HT-29 (cell line): ENCODE results near the gene MBD5. TPM values are rescaled to one million over a fixed set of nuclear protein-coding genes. Genes with fewer than 3 reads are reported as not detected.
A peak's percentile ranks its signal among the peaks of the same experiment; 100 is the strongest.
"Not testable (repeated sequence)": the region's sequence is repeated elsewhere in the genome, so short reads cannot be mapped to it uniquely, and the experiment has no call there.

ENCODE experiments used
- DNase-seq: peaks from one replicate; pipeline ENCODE4 v3.0.0-alpha.2; 2015; ENCODE audit warnings: low spot score
- total RNA-seq: library from RNA; depleted of rRNA; stranded (reverse); fragments of >200 nt; shearing (Covaris generic); gene quantifications from 2 replicates; pipeline ENCODE4 v1.2.3, GENCODE V29; 2014; rRNA removed

MBD5 gene
- total RNA-seq: 9.2 and 14.1 TPM in 2 replicates

DNA sequence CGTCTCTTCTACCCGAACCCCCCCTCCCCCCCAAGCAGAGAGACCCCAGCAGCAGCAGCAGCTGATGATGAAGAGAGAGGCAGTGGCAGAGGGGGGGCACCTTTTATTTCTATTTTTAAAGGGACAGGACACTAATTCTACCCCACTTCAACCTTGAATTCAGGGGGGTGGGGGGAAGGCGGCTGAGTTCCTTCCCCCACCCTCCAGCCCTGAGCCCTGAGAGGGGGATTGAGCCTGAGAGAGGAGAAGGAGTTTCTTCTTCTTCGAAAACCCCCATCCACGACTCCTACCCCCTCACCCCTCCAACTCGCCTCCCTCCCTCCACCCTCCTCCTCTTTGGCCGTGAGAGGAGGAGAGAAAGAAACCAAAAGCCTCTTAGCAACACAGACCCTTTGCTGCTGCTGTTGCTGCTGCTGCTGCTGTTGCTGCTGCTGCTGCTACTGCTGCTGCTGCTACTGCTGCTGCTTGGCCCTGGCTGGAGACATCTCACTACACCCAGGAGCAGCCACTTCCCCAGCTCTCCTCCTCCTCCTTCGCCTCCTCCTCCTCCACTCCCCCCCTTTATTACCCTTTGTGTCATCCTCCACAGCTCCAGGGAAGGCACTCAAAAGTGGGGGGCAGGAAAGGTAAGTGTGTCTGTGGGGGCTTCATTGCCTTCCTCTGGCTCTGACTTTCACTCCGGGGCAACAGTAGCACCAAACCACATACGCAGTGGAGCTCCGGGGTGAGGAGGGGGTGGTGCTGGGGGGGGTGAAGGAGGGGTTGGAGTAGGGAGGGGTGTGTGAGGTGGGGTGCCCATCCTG lies at the start of gene MBD5:
TSS of gene MBD5 (plus strand) at position 33 of the 803 bp plus-strand sequence.
- peak; percentile 35 for DNase-seq

DNA sequence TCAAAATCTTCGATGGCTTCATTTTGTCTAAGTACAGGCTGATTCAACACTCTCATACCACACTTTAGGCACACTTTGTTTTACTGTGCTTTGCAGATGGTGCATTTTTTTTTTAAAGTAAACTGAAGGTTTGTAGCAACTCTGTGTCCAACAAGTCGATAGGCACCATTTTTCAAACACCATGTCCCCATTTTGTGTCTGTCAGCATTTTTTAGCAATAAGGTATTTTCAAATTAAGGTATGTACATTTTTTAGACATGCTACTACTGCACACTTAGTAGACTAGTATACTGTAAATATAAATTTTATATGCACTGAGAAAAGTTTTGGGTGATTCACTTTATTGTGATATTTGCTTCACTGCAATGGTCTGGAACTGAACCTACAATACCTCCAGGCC lies 44.8 kb upstream of the MBD5 start:
- no peak for DNase-seq

DNA sequence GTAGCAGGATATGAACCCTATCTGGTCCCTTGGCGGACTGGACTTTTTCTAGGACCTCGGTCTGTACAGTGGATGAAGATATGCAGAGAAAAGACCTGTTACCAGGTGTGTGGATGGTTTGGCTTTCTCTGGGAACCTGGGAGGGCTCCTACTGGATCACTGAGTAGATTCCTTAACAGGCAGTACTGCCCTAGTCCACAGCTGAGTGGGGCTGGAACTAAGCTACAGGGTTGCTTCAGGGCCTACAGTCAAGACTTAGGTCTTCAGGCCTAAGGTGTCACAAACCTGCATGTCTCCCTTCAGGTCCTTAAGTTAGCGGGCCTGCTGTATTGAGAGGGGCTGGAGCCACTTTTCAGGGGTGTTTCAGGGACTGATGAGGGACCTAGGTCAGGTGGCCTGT lies 43.2 kb upstream of the MBD5 start:
- no peak for DNase-seq

DNA sequence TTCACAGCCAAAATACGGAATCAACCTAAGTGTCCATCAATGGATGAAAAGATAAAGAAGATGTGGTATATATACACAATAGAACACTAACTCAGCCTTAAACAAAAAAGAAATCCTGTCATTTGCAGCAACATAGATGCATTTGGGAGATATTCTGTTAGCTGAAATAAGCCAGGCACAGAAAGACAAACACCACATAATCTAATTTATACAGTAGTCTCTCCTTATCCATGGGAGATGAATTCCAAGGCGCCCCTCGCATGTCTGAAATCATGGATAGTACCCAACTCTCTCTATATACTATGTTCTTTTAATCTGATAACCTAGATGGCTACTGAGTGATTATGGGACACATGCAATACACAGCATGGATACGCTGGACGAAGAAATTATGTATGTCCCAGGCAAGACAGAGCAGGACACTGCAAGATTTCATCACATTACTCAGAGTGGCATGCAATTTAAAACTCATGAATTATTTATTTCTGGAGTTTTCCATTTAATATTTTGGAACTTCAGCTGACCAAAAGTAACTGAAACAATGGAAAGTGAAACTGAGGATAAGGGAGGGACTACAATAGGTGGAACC lies 39.9 kb upstream of the MBD5 start:
- no peak for DNase-seq

DNA sequence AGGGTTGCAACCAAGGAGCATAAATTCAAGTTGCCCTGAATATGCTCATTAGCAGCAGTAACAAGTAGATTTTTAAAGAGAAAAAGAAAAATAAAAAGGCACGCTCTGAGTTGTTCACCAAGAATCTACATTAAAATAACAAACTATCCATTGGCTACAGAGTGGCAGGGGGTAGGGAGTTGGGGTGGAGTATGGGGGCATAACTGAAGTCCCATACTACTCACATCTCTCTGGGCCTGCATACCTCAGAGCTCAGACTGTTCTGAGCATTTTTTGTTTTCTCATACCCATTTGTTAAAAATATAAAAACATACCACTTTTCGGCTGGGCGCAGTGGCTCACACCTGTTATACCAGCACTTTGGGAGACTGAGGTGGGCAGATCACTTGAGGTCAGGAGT lies 31.8 kb upstream of the MBD5 start:
- DNase-seq: no peak

DNA sequence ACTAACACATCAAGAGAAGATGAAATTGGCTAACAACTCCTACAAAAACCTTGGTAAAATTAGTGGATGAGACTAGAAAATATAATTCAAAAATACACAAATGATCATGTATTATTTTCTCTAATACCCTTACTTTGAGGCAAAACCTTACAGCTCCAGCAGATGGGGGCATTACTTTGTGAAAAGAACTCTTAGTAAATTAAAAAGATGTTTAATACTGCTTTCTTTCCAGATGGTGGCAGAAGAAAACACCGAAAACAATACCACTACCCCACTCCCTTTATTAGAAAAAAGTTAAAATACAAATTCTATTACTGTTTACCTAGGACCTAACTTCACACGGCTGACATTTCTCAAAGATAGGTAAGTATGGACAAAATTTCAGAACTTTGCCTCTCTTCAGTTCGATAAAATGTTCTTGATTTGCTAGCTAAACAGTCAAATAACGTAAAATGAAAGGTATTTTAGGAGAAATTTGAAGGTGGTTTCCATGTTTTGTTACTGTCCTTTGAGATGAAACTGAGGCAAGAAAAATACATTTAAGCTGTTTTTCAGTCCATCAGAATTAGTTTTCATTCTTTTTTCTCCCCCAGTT lies 31.0 kb upstream of the MBD5 start:
- DNase-seq: peak; percentile 62

DNA sequence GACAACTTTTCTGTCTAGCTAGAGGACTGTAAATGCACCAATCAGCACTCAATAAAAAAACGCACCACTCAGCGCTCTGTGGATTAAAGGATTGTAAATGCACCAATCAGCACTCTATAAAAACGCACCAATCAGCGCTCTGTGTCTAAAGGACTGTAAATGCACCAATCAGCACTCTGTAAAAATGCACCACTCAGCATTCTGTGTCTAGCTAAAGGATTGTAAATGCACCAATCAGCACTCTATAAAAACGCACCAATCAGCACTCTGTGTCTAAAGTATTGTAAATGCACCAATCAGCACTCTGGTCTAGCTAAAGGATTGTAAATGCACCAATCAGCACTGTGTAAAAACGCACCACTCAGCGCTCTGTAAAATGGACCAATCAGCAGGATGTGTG lies 25.9 kb upstream of the MBD5 start:
- DNase-seq: not testable (repeated sequence)

DNA sequence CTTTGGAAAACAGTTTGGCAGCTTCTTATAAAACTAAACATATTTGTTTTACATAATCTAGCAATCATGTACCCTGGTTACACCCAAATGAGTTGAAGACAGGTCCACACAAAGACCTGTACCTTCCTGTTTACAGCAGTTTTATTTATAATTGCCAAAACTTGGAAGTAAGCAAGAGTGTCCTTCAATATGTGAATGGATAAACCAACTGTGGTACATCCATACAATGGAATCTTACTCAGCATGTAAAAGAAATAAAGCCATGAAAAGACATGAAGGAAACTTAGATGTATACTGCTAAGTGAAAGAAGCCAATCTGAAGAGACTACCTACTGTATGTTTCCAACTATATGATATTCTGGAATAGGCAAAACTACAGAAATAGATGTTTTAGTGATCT lies 24.1 kb upstream of the MBD5 start:
- DNase-seq: no peak

DNA sequence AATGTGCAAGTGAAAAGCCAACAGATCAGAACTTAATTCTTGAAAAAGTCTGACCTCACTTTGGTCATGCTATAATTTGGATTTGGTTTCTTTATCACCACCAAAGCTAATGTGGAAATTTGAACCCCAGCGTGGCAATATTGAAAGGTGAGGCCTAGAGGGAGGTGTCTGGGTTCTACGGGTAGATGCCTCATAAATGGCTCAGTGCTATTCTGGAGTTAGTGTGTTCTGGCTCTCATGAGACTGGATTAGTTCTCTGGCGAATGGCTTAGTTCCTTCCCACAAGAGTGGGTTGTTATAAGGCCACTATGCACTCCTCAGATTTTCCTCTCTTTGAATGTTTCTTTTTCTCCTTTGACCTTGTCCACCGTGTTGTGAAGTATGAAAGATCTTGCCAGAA lies 22.7 kb upstream of the MBD5 start:
- DNase-seq: no peak

DNA sequence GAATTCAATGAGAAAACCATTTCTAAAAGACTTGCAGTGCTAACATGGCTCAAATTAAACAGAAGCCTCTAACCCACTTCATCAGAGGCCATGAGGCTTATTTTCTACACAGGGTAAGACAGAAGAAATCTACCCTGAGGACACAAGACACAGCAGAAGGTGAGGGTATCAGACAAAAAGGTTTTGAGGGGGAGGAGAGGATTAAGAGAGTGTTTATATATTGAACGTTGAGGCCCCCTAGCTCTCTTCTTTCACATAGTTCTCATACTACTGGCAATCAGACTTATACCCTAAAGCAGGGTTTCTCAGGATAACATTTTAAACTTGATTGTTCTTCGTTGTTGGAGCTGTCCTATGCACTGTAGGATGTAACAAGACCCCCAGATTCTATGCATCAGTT lies 21.8 kb upstream of the MBD5 start:
- no peak for DNase-seq

DNA sequence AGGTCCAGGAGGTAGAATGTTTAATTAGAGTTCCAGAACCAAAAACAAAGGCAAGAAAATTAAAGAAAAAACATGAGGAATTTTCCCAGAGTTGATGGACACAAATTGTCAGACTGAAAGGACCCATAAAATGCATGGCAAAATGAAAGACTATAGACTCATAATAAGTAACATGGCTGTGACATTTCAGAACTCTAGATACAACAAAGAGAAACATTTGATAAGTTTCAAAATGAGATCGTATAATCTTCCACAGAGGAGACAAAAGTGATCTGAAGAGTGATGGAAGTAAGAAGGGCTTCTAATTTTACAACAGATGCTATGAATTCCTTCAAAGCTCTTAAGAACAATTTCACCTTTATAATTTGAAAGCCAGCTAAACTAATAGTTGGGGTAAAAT lies 20.8 kb upstream of the MBD5 start:
- DNase-seq: no peak

DNA sequence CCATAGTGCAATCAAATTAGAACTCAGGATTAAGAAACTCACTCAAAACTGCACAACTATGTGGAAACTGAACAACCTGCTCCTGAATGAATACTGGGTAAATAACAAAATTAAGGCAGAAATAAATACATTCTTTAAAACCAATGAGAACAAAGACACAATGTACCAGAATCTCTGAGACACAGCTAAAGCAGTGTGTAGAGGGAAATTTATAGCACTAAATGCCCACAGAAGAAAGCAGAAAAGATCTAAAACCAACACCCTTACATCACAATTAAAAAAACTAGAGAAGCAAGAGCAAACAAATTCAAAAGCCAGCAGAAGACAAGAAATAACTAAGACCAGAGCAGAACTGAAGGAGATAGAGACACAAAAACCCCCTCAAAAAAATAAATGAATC lies 18.5 kb upstream of the MBD5 start:
- DNase-seq: not testable (repeated sequence)

DNA sequence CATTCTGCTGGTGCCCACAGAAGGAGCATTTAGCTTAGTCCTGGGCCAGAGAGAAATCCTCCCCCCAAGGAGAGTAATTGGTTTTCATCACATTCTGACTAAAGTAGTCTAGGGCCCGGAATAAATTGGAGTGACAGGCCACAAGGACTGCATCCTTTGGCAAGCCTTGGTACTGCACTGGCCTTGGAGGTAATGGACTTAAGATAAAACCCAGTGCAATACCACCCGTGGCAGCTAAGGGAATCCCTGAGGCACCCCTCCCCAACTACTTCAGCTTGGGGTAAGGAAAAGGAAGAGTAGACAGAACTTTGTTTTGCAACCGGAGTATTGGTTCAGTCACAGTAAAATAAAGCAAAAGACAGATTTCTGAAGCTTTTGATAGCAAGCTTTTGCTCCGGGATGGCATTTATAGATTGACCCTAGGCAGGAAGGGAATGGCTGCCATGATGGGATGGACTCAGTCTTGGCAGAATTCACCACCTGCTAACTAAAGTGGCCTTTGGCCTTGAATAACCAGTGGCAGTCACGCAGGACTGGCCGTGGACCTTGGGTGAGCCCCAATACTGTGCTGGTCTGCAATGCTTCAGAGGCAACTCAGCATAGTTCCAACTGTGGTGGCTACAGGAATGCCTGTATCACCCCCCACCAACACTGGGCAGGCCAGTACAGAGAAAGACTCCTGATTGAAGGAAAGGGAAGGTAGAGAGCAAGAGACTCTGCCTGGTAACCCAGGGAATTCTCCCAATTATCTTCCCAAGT lies 14.5 kb upstream of the MBD5 start:
- DNase-seq: no peak

DNA sequence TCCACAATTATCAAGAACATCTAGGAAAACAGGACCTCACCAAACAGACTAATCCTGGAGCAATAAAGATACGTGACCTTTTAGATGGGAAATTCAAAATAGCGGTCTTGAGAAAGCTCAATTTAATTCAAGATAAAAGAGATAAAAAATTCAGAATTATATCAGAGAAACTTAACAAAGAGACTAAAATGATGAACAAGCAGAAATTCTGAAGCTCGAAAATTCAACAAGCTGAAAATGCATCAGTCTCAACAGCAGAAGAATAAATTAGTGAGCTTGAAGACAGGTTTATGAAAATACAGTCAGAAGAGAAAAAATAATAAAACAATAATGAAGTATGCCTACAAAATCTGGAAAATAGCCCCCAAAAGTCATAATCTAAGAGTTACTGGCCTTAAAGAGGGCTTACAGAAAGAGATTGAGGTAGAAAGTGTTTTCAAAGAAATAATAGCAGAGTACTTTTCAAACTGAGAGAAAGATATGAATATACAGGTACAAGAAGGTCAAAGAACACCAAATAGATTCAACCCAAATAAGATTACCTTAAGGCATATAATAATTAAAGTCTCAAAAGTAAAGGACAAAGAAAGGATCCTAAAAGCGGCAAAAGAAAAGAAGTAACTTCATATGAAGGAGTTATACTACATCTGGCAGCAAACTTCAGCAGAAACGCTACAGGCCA lies 13.5 kb upstream of the MBD5 start:
- no peak for DNase-seq

DNA sequence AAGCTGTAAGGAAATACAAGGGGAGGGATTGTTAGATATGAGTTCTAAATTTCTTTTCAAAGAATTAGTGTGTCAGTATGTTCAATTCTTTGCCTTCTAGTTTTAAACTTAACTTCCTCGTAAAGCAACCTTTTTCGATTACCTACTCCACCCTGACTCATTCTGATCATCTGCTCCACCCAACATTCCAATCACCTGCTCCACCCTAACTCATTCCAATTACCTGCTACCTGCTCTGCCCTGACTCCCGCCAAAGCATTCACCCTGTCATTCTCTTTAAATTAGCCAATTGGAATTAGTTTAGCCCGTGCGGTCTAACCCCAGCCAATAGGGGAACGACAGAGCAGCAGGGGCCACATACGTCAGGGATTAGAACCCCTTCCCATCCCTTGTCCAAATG lies 12.5 kb upstream of the MBD5 start:
- DNase-seq: peak; percentile 38

DNA sequence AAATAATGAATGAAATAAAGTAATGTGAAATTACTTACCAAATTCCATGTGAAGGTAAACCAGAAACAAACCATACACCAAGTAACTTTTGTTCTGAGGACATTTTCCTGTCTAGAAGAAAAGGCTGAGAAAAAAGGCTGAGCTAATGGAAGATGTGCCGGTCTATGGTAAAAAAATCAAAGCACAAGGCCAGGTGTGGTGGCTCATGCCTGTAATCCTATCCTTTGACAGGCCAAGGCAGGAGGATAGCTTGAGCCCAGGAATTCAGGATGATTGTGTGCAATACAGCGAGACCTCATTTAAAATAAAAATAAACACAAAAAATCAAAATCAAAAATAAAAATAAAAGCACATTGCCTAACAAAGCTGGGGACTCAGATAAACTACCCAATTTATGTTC lies 7.0 kb upstream of the MBD5 start:
- DNase-seq: no peak

DNA sequence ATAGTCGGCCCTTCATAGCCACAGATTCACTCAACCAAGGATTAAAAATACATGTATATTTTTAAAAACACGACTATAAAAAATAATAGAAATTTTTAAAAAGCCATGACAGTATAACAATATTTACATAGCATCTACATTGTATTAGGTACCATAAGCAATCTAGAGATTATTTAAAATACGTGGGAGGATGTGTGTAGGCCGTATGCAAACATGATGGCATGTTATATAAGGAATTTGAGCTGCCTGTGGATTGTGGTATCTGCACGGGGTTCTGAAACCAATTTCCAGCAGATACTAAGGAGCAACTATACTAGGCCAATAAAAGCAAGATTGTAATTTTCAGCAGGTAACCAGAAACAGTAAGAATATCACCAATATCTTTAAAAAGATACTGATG lies 6.3 kb upstream of the MBD5 start:
- DNase-seq: no peak

DNA sequence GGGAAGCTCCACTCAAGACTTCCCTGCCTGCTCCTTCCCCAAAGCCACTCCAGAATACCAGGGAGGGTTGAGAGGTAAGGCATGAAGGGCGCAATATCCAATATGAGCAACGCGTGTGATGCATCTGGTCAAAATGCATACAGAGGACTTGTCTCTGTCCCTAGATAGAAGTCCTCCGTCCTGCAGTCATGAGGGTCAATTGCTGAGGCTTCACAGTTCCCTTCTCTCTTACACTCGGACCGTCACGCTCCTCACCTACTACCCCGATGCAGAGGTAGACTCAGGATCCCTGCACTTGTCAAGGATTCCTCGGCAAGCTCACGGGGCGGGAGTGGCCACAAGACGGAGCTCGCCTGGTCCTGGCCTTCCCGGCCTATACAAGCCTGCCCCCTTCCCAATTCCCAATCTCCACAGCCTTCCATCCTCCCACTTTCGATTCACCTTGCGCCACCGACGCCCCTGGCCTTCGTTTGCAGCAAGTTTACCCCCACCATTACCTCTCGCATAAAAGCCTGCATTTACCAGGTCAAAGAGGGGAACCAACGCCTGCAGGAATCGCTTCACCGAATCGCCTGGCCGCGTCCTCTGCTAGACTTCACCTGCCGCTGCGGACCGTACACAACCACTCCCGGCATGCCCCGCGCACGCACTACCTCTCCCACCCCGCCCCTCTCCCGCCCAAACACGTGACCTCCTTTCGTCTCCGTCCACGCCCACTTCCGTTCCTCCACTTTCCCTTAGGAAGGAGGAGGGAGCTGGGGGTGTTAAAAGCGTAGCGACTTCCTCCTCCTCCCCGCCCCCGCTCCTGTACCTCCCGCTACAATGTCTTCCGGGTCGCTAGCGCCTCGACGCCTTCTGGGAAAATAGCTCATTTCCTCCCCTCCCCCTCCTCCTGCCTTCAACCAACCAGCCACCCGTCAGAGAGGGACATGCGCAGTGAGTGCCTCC lies 506 bp upstream of the MBD5 start, which contains the start of gene ORC4:
TSS of gene ORC4 (minus strand) at position 627 of the 948 bp plus-strand sequence. CDS start 44,779 bp downstream, outside the sequence.
- DNase-seq: peak; percentile 98

DNA sequence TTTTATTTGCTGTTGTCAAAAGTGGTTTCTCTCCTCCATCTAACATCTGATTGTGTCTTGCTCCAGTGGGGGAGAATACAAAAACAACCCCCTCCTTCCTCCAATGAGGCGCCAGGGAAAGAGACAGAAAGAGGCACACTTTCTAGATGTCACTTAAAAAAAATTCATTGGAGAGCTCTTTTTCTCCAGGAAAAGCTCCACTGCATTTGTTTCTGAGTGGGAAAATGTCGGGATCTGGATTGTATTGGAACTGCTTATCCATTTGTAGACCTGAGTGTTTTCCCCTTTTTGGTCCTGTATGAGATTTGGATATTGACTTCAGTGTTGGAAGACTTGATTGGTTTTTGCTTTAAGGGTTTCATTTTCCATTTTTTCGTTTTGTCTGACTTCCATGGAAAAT lies 995 bp downstream of the MBD5 start:
- DNase-seq: no peak

DNA sequence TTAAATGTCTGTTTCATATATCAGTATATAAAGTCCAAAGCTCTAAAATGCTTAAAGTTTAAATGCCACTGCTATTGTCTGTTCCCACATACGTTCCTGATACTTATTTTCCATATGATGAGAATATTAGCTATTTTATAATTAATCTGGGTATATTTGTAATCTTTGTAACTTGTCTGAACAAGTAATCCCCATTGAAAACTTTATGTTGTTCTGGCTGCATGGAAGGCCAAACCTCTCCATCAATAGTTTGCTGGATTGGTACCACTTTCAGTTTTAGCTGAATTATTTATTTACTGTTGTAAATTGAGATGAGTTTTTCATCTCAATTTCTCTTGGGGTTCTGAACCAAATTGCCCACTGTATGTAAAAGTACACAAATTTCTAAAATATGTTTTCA lies 1.5 kb downstream of the MBD5 start:
- DNase-seq: no peak
